ENCODE data around the gene TSC2.

GRCh38 chr16:2015947-2016208, 31.9 kb upstream of the TSC2 start:
- TF ChIP-seq EP300 (IDR thresholded peaks at IDR 0.05; ENCODE audit: low read depth) (no peak), CTCF (IDR thresholded peaks at IDR 0.05) (no peak)

Measured in transverse colon (tissue), 3 donors.